Measurements from ENCODE around the gene ANKAR.

- no peak for TF ChIP-seq GATA2 (IDR thresholded peaks at IDR 0.05; ENCODE audit: low read depth, low read length)
- TF ChIP-seq GATA3 (IDR thresholded peaks at IDR 0.05; ENCODE audit: low read depth, low read length) = no peak
These were observed 21.8 kb downstream of the ANKAR start for GRCh38 chr2:189696223-189696622.

All from SH-SY5Y (cell line).